HuH-7.5 (cell line): ENCODE data around the gene SLC4A1AP.
A peak's percentile ranks its signal among the peaks of the same experiment; 100 is the strongest.

Experiments
- DNase-seq: peaks from one replicate; pipeline ENCODE4 v3.0.0; 2011; ENCODE audit warnings: low spot score

Gene SLC4A1AP

DNA sequence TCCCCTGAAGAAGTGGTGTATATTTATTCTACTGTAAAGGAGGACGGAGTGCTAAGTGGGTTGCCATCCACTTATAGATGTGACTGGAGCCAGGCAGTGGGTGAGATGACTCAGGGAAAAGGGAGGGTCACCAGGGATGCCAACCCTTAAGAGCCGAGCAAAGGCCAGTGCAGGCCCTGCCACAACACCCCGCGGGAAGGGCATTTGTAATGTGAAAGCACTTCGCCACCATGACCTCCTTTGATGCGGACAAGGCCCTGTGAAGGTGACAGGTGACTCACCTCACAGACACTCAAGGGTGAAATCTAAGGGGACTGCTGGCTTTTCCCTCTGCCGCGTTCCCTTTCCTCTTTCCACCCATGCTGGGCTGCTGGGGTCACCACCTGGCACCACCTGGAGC is 57.6 kb downstream of the SLC4A1AP start:
- DNase-seq, result no peak

DNA sequence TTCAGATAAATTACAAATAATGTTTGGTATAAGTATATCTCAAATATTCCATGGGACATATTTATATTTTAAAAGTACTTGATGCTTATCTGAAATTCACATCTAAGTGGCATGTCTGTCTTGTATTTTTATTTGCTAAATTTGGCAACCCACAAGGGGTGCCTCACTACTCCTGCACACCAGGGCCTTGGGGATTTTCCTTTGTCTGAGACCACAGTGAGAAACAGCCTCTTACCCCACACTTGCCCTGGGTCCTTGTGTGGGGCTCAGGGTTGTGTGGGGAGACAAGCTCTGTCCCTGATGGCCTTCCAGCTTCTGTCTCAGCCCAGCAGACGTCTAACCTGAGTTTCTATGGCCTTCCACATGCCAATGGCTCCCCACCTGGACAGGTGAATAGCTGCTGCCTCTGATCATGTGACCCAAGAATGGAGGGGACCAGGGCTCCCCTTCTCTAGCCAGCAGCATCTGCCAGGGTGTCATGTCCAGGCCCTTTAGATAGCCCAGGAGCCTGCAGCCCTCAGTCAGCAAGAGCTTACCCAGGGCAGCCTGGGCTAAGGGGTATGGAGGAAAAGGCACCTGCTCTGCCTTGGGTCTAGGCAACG is 58.3 kb downstream of the SLC4A1AP start:
- DNase-seq, result no peak

DNA sequence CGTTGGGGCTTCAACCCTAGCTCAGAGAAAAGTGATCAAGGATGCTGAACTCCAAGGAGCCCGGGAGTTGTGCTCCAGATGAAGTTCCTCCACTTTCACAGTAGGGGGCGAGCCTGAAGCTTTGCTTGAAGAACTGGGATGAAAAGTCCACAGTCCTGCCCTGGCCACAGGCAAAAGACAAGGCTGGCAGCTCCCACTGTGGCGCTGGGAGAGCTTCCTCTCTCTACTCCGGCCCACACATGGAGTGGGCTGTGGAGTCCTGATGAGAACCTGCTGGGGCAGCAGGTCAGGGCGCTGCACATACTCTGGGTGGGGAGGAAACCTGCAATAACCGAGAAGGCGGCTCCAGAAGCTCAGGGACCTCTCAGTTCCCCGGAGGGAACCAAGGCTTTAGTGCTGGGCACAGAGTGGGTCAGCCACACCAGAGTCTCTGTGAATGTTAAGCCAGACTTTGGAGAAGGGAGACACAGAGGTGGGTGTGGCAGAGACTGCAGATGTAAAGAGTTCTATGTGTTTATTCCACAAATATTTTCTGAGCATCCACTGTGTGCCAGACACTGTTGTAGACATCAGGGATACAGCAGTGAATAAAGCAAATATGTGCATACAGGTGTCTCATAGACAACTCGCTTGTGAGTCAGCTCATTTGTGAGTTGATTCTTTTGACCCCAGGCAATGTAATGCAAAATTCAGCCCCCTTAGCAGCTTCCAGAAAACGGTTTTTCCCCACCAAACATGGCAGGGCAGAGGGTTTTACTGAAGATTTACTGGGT is 59.9 kb downstream of the SLC4A1AP start:
- DNase-seq, result peak; percentile 68

DNA sequence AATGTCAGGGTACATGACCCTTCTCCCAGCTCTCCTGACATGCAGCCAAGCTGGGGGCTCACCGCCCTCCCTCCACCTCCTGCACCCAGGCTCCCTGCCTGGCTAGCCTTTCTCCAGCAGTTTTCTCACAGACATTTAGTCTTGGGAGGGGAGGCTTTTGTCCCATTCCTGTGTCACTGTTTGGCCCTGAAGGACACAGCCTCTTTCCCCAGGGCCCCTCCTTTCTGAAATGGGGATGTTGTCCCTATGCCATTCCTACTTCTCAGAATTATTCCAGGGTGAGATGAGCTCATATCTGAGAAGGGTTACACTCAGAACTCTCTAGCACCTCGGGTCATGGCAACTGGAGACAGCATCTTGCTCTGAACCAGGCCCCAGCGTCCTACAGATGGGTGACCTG is 60.5 kb downstream of the SLC4A1AP start:
- no peak for DNase-seq

DNA sequence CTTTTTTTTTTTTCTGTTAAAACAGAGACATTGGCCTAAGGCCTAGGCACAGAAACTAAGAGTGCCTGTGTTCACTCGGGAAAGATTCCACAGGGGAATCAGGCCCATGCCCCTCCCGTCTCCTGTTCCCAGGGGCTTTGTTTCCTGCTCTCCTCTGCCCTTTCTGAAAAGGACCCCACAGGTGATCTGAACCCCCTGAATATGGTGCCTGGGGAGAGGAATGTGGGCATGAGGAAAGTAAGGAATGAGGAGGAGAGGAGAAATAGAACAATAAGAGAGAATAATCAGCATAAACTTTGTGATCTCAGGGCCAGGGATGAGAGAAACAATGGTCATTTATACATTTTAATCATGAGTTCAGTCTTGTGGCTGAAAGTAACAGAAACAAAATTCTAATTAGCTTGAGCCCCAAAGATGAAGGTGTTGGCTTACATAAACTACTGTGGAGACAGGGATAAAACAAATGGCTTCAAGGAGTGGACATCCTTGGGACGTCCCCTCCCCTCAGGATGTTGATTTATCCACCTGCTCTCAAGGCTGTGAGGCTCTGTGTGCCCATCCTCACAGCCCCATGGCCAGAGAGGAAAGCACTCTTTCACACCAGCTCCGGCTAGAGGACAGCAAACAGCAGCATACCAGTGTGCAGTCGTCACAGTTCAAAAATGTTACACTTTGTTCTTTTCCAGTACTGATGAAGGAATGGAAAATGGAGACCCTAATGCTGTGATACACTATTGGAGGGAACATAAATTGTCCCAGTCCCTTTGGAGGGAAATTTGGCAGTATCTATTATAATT is 61.4 kb downstream of the SLC4A1AP start:
- DNase-seq, result no peak

DNA sequence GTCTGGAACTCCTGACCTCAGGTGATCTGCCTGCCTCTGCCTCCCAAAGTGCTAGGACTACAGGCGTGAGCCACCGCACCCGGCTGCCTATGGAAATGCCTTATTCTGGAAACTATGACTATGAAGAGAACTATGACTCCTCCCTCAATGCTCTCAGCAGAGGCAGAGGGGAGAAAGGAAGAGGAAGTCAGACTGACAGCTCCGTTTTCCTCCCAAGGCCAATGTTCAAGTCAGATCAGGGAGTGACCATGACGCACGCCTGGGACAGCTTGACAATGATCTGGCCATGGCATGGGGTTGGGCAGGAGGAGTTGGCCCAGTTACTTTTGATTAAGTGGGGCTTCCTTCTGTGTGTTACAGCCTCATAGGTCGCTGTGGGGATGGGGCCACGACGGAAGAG is 63.6 kb downstream of the SLC4A1AP start:
- DNase-seq, result no peak

DNA sequence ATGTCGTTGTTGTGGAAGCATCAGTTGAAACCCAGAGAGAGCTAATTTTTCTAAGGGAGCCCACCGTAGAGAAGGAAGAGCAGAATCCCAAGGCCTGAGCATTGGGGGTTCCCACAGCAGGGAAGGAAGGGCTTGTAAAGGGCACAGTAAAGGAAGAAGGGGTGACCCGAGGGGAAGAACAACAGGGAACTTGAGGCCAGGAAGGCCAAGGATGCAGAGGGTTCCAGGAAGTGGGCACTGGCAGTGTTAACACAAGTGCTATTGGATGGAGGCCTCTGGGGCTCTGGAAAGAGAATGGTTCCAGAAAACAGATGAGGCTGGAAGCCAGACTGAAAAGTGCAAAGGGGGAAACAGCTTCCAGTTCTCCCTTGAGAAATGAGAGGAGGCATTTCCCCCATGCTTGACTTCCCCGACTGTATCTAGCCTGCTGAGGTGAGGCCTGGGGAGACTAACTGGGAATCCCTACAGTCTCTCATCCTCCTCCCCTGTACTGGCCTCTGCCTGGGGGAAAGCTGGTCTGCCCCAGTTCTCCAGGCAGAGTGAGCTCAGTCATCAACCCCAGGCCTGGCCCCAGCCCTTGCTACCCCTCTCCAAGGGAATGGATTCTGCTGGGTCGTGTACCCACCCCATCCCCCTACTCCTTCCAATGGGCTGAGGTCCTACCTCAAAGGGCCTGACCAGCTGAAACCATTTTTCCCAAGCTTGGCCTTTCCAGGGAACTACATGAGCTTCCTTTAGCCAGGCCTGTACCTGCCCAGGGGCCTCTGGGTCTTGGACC is 64.6 kb downstream of the SLC4A1AP start:
- no peak for DNase-seq

DNA sequence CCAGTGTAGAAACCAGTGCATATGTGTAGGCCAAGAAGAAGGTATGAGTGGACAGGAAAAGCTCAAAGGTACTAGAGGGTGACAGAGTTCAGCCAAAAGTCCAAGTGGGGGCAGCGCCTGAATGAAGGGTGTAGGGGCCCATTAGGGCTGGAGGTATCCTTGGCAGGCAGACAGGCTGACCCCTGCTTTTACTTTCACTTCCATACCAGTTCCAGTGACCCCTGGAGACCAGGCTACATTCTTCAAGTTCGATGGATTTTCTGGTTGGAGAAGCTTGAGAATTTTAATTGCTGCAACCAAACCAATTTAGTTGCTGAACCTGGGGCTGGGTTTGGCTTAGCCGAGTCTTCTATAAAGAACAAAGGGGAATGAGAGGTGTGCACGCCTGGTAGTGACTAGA is 65.5 kb downstream of the SLC4A1AP start:
- no peak for DNase-seq

DNA sequence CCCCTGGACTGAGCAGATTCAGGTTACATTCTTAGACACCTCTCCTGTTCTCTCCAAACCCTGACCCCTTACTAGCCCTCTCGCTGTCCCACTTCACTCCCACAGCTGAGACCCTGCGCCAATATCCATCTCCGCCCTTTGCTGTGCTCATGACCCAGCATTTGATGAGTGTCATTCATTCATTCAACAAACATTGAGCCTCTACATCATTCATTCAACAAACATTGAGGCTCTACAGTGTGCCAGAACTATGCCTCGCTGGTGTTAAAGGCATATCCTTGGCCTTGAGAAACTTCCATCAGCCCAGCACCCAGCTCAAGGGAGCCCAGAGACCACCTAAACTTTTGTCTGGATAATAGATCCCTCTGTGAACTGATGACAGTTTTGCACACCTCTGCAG is 65.9 kb downstream of the SLC4A1AP start:
- no peak for DNase-seq

DNA sequence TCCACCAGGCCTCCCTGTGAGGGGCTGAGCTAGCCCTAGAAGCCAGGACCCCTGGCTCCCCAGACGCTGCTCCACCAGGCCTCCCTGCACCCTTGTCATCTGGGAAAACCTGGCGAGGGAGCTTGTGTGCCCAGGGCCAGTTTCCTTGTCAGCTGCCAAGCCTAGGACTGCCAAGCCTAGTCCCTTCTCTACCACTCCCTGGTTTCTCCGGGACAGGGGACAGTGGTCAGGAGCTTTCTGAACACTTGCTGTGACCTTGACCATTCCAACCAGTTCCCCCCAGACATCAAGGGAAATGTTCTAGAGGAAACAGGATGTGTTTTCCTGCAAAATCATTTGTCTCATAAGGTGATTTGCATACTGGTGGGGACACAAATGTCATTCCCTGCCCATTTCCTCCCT is 66.6 kb downstream of the SLC4A1AP start:
- no peak for DNase-seq

DNA sequence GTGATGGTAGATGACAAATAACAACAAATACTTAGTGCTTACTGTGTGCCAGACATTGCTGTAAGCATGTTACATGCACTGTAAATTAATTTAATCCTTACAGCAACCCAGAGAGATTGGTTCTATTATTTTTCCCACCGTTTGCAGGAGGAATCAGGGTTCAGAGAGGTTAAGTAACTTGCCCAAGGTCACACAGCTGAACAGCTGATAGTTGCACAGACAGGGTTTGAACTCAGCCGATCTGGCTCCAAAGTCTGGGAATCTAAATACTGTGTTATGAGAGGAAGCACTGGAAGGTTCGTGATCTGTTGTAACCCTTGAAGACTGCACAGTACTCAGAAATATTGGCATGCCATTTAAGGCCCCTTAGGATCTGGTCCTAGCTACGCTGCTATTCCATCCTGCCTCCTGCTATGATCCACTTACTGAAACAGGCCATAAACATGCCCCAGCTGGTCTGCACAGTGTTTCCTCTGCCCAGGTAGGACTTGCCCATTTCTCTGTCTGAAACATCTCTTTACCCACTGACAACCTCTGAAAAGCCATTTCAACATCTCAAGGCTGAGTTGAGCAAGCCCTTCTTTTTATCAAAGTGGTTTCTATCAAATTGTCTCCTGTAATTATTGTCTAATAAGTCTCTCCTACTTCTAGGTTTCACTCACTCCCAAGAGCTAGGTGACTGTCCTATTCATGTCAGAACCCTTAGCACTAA is 67.4 kb downstream of the SLC4A1AP start:
- DNase-seq, result no peak

DNA sequence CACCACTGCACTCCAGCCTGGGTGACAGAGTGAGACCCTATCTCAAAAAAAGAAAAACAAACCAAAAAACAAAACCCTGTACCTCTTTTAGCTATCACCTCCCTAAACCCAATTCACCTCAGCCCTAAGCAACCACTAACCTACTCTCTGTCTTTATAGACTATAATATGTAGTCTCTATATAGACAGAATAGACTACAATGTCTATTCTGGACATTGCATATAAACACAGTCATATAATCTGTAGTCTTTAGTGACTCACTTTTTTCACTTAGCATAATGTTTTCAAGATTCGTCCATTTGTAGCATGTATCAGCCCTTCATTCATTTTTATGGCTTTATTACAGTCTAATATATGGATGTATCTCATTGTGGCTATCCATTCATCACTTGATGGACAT is 70.6 kb downstream of the SLC4A1AP start:
- DNase-seq, result no peak

DNA sequence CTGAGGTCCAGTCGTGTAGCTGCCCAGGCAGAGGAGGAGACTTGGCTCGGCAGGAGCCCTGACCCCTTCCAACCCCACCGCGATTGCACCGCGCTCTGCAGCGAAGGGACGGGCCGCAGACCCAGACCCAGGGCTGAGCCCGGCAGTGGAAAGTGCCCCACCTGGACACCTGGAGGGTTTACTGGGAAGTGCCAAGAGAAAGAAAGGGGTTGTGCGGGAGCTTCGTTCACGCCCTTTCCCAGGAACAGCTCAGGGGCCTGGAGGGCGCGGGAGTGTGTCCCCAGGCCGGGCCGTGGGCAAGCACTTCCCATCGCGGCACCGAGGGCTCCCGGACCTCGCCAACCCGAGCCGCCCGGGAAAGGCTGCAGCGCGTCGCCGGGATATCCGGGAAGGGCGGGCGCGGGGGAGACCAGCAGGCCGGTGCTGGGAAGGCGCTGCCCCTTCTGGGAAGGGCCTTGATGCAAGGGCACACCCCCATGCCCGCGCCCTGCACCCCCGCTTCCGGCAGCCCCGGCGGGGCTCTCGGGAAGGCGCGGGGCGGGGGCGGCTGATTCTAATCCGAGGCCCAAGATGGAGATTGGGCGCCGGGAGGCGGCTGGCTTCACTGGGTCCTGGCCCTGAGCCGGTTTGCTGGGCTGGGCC is 71.7 kb downstream of the SLC4A1AP start:
- no peak for DNase-seq

DNA sequence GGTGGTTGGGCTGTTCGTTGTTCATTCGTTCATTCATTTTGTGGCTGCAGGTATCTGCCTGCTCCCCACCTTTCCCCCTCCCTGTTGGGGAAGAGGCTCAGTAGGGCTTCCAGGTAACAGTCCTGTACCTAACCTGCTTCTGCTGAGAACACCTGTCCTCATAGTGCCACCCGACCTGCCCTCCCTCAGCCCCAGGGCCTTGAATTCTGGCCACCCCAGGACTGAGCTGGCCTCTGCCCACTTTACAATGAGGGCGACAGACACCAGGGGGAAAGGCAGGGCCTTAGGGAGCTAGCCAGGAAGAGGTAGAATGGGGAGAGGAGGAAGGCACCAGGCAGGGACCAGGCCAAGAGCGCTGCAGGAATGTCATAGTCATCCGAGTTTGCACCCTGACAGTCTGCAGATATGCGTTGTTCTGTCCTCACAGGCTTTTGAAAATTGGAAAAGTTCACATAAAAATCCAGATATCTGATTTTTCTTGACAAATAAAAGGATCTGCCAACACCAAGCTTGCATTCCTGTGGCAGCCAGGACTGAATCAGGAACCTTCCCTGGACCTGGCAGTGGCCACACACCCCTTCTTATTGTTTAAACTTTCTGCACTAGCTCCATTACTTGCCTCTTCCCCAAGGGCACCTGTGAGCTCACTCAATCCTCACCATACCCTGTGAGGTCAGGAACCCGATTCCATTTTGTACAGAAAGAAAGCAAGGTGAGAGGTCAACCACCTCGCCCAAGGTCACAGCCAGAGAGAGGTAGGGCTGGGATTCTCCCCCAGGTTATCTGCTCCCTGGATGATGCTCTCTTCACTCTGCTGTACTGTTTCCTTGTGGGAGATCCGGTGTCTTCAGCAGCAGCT is 72.6 kb downstream of the SLC4A1AP start:
- no peak for DNase-seq

DNA sequence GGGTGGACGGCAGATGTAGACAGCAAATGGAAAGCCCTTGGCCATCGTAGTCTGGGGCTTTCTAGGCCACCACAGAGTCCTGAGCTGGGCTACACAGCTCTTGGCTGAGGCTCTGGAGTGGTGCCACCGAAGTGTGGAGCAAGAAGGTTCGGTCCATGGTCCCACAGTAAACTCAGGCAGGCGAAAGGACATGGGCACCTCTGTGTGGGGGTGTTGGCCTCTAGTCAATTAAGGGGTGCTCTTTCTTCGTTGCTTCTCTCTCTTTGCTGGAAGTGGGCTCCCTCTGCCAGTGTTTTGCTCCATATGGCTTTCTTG is 73.2 kb downstream of the SLC4A1AP start:
- DNase-seq, result no peak

DNA sequence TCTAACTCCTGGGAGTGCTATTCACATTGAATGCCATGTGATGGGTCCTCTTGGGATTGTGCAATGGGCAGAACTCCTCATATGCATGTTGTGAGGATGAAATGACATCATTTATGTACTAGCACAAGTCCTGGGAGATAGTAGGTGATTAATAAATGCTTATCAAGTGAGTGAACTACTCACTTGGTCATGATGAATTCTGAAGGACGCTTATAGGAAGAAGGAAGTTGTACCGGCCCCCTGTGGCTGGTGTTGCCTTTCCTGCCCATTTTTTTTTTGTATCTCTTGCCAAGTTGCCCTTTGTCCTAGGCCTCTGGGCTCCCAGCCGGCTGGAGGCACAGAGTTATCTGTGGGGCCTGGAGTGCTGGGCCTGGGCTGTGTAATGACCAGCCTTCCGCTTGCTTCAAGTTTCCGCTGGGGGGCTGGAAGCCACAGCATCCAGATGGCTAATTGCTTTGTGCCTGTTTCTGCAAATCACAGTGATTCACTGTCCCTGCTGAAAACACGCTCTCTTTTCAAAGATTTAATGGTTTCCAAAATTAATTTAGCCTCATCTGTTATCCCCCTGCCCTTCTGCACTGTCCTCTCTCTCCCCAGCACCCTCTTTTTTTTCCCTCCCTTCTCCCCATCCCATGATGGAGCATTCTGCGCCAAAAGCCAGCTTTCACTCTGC is 74.1 kb downstream of the SLC4A1AP start:
- peak; percentile 63 for DNase-seq

DNA sequence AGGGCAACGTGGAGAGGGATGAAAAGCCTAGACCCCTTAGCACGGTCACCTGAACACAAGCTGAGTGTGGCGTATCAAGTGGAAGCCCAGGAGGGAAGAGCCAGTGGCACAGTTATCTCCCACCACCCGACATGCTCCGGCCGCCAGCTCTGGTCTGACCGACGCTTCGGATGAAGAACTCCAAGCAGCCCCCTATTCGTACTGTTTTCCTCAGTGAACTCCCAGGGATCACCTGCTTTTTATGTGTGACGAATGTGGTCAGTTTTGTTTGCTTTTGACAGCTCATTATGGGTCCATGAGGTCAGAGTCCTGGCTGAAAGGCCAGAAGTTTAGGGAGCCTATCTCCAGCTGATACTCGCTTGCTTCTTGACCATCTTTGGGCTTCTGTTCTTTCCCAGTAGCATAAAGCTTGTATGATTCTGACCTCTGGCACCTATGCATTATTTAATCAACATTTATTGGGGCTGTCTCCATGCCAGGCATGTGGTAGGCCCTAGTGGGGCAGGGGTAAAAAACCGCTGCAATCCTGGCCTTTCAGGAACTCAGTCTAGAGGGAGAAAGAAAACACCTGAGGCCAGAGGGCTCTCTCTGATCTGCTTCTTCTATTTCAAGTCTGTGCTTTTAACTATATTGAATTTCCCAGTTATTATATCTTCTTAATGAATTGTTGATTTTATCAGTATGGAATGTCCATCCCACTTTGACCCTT is 74.8 kb downstream of the SLC4A1AP start:
- no peak for DNase-seq

DNA sequence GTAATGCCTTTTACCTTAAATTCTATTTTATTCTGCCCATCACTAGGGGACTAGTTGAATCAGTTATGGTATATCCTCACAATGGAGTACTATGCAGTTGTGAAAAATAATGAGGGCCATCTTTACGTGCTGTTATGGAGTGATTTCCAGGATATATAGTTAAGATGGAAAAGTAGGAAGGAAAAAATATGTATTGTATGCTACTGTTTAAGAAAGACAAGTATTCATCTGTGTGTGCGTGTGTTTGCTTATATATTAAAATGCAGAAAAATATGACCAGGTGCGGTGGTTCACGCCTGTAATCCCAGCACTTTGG is 75.3 kb downstream of the SLC4A1AP start:
- DNase-seq, result no peak

DNA sequence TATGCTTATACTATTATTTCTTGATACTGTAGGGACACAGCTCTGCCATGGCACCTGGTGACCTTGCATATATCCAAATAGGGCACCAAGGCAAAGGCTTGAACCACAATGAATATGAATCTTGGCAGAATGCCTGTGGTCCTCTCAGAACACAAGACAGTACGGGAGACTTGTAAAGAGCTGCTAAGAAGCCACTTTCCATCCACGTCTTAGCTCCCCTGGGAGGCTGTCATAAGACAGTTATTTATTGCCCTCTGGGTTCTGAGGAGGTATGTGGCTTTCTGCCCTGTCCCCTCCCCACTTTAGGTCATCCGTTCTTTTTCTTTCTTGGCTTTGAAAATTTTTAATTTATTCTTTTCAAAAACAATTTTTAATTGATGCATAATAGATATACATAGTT is 78.0 kb downstream of the SLC4A1AP start:
- no peak for DNase-seq
